Activated CD4-positive, alpha-beta T cell treated with anti-CD3 and anti-CD28 coated beads for 24 hours (primary cell): ENCODE results near the gene RGS17.
"Not testable (repeated sequence)": the region's sequence is repeated elsewhere in the genome, so short reads cannot be mapped to it uniquely, and the experiment has no call there.

ENCODE experiments used
- DNase-seq, 2 donors: peaks; one replicate each; pipeline ENCODE4 v3.0.0-alpha.2; 2020; ENCODE audit warnings: low read depth in 2 of 2

The RGS17 gene, protein sequence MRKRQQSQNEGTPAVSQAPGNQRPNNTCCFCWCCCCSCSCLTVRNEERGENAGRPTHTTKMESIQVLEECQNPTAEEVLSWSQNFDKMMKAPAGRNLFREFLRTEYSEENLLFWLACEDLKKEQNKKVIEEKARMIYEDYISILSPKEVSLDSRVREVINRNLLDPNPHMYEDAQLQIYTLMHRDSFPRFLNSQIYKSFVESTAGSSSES

GRCh38 chr6:153131037-153131981 is at the start of gene RGS17:
Gene RGS17 (minus strand): TSS chr6:153131282. CDS start chr6:153044018, 87,264 bp downstream.
- no peak for DNase-seq

DNA sequence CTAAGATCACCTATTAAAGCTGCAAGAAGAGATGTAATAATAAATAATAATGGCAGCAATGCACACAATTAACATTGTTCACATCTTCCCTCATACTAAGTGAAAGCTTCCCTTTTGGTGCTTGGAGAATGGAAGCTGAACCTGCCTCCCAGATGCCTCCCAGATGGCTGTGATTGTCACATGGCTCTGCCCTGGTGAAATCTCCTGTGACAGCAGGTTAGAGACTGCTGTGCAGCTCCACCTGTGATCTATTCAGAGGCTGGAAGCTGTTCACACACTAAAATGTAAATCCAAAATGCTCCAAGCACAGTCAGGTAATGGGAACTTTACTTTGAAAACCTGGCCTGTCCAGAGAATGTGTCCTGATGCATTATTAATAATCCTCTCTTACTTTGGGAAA is 41.7 kb upstream of the RGS17 start:
- DNase-seq: no peak

DNA sequence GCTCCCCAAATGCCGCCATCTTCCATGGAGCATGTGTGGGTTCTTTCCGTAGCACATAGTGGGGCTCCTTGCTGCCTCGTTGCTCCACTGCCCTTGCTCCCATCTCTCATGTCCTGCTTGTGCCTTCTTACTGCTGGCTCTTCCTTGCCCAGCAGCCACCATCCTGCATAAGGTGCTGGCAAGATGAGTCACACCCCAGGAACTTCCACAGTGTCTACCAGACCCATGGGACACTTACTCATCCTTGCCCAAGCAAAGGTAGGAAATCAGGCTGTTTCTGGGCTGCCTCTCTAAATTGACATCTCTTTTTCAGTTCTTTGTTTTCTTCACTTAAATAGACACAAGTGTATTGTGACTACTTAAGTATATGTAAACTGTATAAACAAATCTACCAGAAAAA is 39.4 kb upstream of the RGS17 start:
- DNase-seq: no peak

DNA sequence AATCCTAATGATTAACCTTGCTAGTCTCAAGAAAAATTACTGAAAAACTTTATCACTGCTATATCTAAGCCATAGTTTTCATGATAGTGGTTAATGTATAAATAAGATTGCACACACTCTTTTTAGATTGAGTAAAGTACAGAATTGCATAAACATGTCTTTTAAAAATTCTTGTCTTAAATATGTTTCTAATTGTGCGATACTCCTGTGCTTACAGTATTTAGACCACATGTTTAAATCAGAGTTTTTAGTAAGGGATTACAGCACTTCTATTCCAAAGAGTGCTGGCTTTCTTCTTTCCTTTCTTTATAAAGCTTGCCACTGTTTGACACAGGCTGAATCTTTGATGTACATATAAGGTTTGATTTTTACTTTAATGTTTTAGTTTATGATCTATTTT is 36.8 kb upstream of the RGS17 start:
- DNase-seq: no peak

- DNase-seq: no peak
Measured at GRCh38 chr6:153167061-153167891, 36.2 kb upstream of the RGS17 start.

GRCh38 chr6:153162646-153163045 is 31.6 kb upstream of the RGS17 start:
- DNase-seq: no peak

DNA sequence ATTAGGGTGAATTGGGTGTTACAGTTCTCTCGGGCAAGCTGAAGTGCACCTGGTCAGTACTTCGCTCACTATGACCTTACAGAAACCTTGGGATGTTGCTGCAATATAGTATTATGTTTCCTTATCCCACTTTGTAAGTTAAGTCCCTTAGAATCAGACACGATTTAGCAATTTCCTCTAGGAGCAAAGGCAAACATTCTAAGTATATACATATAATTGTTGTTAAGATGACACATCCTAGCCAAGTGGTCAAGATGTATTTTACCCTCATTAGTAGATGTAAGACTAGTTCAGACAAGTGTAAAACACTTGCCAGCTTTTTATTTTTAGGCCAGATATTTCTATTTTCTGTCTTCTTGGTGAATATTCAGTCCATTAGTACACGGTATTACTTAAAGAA is 31.1 kb upstream of the RGS17 start:
- no peak for DNase-seq

- DNase-seq: no peak
Measured at GRCh38 chr6:153160221-153160620, 29.1 kb upstream of the RGS17 start.

GRCh38 chr6:153150752-153151440 is 19.8 kb upstream of the RGS17 start:
- no peak for DNase-seq

GRCh38 chr6:153150371-153150751 is 19.3 kb upstream of the RGS17 start:
- no peak for DNase-seq

- DNase-seq: no peak
Measured at GRCh38 chr6:153149891-153150290, 18.8 kb upstream of the RGS17 start.

- no peak for DNase-seq
Measured at GRCh38 chr6:153146413-153146812, 15.3 kb upstream of the RGS17 start.

- DNase-seq: no peak
Measured at GRCh38 chr6:153145591-153145990, 14.5 kb upstream of the RGS17 start.

- no peak for DNase-seq
Measured at GRCh38 chr6:153143200-153143599, 12.1 kb upstream of the RGS17 start.

- DNase-seq: no peak
Measured at GRCh38 chr6:153140299-153140698, 9.2 kb upstream of the RGS17 start.

- DNase-seq: no peak
Measured at GRCh38 chr6:153138930-153139329, 7.8 kb upstream of the RGS17 start.

- DNase-seq: no peak
Measured at GRCh38 chr6:153135681-153136080, 4.6 kb upstream of the RGS17 start.

GRCh38 chr6:153133667-153134066 is 2.6 kb upstream of the RGS17 start:
- DNase-seq: not testable (repeated sequence)

GRCh38 chr6:153130515-153131036 is 506 bp downstream of the RGS17 start:
- no peak for DNase-seq

GRCh38 chr6:153129873-153130514 is 1.1 kb downstream of the RGS17 start:
- no peak for DNase-seq

DNA sequence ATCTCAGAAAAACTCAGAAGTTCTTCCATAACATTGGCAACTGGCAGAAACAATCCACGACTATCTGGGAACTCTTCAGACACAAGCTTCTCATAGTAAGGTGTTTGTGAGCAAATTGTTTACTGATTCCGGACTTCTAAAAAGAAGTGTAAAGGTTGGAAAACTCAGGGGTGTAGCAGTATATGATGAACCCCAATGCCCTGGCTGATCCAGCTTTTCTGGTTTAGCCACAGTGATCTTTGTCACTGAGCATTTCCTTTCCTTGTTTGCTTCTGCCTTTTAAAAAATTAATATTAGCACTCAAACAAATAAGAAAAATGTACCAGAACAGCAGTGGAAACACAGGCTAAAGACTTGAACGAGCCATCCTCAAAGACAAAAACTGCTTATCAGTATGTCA is 4.9 kb downstream of the RGS17 start:
- DNase-seq: no peak
